Aorta (tissue), 5 donors: Measurements from ENCODE around the gene TPM4. TPM values are rescaled to one million over a fixed set of nuclear protein-coding genes. Genes with fewer than 3 reads are reported as not detected.
"Not testable (repeated sequence)": the region's sequence is repeated elsewhere in the genome, so short reads cannot be mapped to it uniquely, and the experiment has no call there.

ENCODE experiments used
- ATAC-seq: fragments of 200-7000 bp; cut with Tn5 transposase; one replicate; pipeline ENCODE4 v1.9.1; 2022; ENCODE audit warnings: moderate library complexity; ENCODE audit not compliant: low FRiP score
- DNase-seq, 2 donors: peaks; one replicate each; pipeline ENCODE4 v3.0.0-alpha.2; 2020
- H3K27ac ChIP-seq, 2 donors: one replicate each; pipeline ENCODE4 v1.5.1; 2013; ENCODE audit warnings: low read length in 2 of 2, mild to moderate bottlenecking in 2 of 2, moderate library complexity in 2 of 2, control low read depth in 1 of 2, inconsistent platforms in 1 of 2, low read depth in 1 of 2
- H3K27me3 ChIP-seq, 2 donors: one replicate each; pipeline ENCODE4 v1.6.1; 2013; ENCODE audit warnings: control low read depth in 1 of 2, low read length in 1 of 2, mild to moderate bottlenecking in 1 of 2, moderate library complexity in 1 of 2; ENCODE audit not compliant: insufficient read depth in 2 of 2, control insufficient read depth in 1 of 2
- H3K36me3 ChIP-seq, 2 donors: one replicate each; pipeline ENCODE4 v1.6.1; 2013; ENCODE audit warnings: control low read depth in 1 of 2, low read length in 1 of 2, mild to moderate bottlenecking in 1 of 2; ENCODE audit not compliant: insufficient read depth in 2 of 2, control insufficient read depth in 1 of 2
- H3K4me1 ChIP-seq, 2 donors: one replicate each; pipeline ENCODE4 v1.6.1; 2013; ENCODE audit warnings: low read length in 2 of 2, control low read depth in 1 of 2, mild to moderate bottlenecking in 1 of 2, moderate library complexity in 1 of 2; ENCODE audit not compliant: insufficient read depth in 2 of 2, control insufficient read depth in 1 of 2
- H3K4me3 ChIP-seq, 2 donors: one replicate each; pipeline ENCODE4 v1.5.1; 2013; ENCODE audit warnings: low read length in 2 of 2, control low read depth in 1 of 2, mild to moderate bottlenecking in 1 of 2
- H3K9me3 ChIP-seq: one replicate; pipeline ENCODE4 v1.6.1; 2013; ENCODE audit warnings: mild to moderate bottlenecking, low read length; ENCODE audit not compliant: control insufficient read depth
- WGBS, 2 donors: extraction: QIAGEN DNeasy Blood & Tissue Kit; methylation state at CpG; one replicate each; pipeline ENCODE4 v1.1.7; 2013; 5-methylcytosine and 5-hydroxymethylcytosine counted together
- intact Hi-C, 2 donors: fragments of 100-400 bp; cut with DNase I; formaldehyde crosslinking; loops; one replicate each; pipeline versions ENCODE4 v1.14.2 to v1.15.0; 2022
- polyA plus RNA-seq, 2 donors: library from polyadenylated mRNA; stranded (reverse); fragments of 200-250 nt; gene quantifications; one replicate each; pipeline ENCODE4 v1.2.3, GENCODE V29; 2013
- total RNA-seq, 2 donors: library from RNA; stranded (reverse); fragmentation: NEBNext Ultra II Directional; extraction: Animal tissue kit (Norgen Biotek cat#: 25700); gene quantifications; one replicate each; pipeline ENCODE4 v1.2.1, GENCODE V29; 2021
- donor health status: healthy with polysubstance abuse.
- donor health status: Bipolar disorder and iron deficiency.
- donor health status: DM: no; HTN: no; CAD: no.
- donor health status: DM: no; HTN: no; CAD: no.
- donor health status: DM: yes; HTN: yes; CAD: no.

TPM4 gene
- total and polyA plus RNA-seq, 4 donors = 695 to 1,409 (median 869) TPM

DNA sequence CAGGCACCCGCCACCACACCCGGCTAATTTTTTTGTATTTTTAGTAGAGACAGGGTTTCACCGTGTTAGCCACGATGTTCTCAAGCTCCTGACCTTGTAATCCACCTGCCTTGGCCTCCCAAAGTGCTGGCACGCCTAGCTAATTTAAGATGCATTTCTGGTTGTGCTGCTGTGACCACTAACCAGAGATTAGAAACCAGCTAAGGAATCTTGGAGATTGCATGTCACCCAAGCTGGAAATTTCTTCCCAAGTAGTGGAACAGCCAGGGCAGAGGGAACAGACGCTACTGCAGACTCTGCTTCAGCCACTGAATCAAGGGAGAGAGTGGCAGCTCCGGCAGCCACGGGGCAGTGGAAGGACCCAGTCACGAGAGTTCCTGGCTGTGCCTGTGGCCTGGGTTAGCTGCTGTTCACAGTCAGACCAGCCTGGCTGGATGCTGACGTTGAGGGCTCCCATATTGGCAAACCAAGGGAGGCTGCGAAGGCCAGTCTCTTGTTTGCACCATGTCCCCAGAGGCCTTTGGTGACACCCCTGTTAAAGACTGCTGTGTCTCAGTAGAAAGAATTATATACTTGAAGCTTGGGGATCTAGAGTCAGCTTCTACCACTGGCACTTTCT lies 7.9 kb downstream of the TPM4 start:
- H3K9me3 ChIP-seq = no peaks in the 10 kb centered on the region
- ATAC-seq (no peak), DNase-seq (no peak)
- no peaks in the 10 kb centered on the region for H3K4me1 ChIP-seq
- H3K27ac ChIP-seq = peak overlapping the region in 1 of 2 donors; percentile 1
- intact Hi-C loops = no loop called here
- no peak overlapping the region for H3K4me3 ChIP-seq
- WGBS, 2 donors = 70 to 76% methylated on average over 11 of the region's 11 CpGs
- H3K27me3 ChIP-seq = no peaks in the 10 kb centered on the region
- peaks cover 9 to 31% of the 10 kb centered on the region in 2 donors for H3K36me3 ChIP-seq

GRCh38 chr19:16085115-16085514 lies 8.8 kb downstream of the TPM4 start:
- Histone ChIP-seq H3K36me3 (peaks cover 9 to 32% of the 10 kb centered on the region in 2 donors), H3K4me1 (no peaks in the 10 kb centered on the region), H3K27me3 (no peaks in the 10 kb centered on the region), H3K9me3 (no peaks in the 10 kb centered on the region), H3K27ac (peak overlapping the region in 1 of 2 donors; percentile 8), H3K4me3 (no peak overlapping the region)
- 67 to 68% methylated on average over 6 of the region's 6 CpGs for WGBS, 2 donors
- intact Hi-C loops = no loop called here
- DNase-seq (no peak), ATAC-seq (no peak)

GRCh38 chr19:16087404-16087803 lies 11.1 kb downstream of the TPM4 start:
- DNase-seq, ATAC-seq, H3K9me3 ChIP-seq, H3K27ac ChIP-seq, H3K4me1 ChIP-seq, H3K4me3 ChIP-seq, intact Hi-C loops, H3K27me3 ChIP-seq: not testable (repeated sequence)
- WGBS, 2 donors = 75 to 76% methylated on average over 11 of the region's 11 CpGs
- peaks cover 12 to 35% of the 10 kb centered on the region in 2 donors for H3K36me3 ChIP-seq

DNA sequence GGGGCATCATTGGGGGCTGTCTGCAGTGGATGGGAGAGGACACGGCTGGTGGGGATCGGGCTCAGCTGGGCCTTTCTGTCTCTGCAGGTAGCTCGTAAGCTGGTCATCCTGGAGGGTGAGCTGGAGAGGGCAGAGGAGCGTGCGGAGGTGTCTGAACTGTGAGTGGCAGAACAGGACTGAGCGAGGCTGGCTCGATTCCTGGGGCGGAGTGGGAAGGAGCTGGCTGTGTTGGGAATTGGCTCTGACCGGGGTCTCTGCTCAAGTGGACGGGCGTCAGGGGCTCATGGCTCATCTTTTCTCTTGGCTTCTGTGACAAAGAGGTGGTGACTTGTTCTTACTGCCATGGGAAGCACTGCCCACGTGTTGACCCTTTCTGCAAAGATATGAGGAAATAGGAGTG lies 11.6 kb downstream of the TPM4 start:
- H3K36me3 ChIP-seq = peaks cover 12 to 34% of the 10 kb centered on the region in 2 donors
- DNase-seq (no peak), ATAC-seq (no peak)
- H3K27me3 ChIP-seq = no peaks in the 10 kb centered on the region
- H3K9me3 ChIP-seq = no peaks in the 10 kb centered on the region
- intact Hi-C loops = no loop called here
- no peaks in the 10 kb centered on the region for H3K4me1 ChIP-seq
- 30 to 40% methylated on average over 12 of the region's 12 CpGs for WGBS, 2 donors
- H3K4me3 ChIP-seq = no peak overlapping the region
- peak overlapping the region in 1 of 2 donors; percentile 42 for H3K27ac ChIP-seq

GRCh38 chr19:16088351-16089009 lies 12.2 kb downstream of the TPM4 start:
- no peak for ATAC-seq
- H3K36me3 ChIP-seq = peaks cover 12 to 35% of the 10 kb centered on the region in 2 donors
- no peaks in the 10 kb centered on the region for H3K9me3 ChIP-seq
- intact Hi-C loops = no loop called here
- H3K27me3 ChIP-seq = no peaks in the 10 kb centered on the region
- no peak overlapping the region for H3K4me3 ChIP-seq
- WGBS, 2 donors = 24 to 30% methylated on average over 17 of the region's 17 CpGs
- peaks cover 0 to under 1% of the 10 kb centered on the region in 2 donors for H3K4me1 ChIP-seq
- DNase-seq = no peak
- peak overlapping the region in 1 of 2 donors; percentile 42 for H3K27ac ChIP-seq

DNA sequence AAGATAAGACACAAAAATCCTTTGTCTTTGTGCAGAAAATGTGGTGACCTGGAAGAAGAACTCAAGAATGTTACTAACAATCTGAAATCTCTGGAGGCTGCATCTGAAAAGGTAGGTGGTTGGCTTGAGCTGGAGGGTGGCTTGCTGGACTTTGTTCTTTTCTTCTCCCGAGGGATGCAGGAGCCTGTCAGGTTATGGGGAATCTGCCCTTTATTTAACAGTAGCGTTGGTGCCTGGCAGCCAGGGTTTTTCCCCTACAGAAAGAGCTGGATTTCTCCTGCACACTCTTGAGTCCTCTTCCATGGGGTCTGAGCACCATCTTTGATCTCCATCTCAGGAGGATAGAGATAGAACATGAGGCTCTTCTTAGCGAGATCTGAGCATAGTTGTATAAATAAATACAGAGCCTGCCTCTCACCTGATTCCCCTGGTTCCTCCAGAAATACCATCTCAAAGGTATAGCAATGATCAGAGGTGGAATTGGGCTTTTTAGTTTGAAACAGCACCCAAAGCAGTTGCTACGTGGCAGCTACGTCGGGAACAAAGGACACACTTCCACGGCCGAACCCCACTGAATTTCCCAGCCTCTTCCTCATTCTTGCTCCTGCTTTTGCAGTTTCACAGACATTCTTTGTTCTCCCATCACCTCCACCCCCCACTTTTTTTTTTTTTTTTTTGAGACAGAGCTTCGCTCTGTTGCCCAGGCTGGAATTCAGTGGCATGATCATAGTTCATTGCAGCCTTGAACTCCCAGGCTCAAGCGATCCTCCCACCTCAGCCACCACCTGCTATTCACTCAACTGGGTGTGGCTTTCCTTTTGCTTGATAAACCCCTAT lies 12.9 kb downstream of the TPM4 start:
- DNase-seq (no peak), ATAC-seq (no peak)
- intact Hi-C loops = no loop called here
- 56% methylated on average over 10 of the region's 10 CpGs for WGBS, 2 donors
- H3K9me3 ChIP-seq = no peaks in the 10 kb centered on the region
- H3K4me1 ChIP-seq = peaks cover 0 to 2% of the 10 kb centered on the region in 2 donors
- no peaks in the 10 kb centered on the region for H3K27me3 ChIP-seq
- H3K27ac ChIP-seq = no peak overlapping the region
- no peak overlapping the region for H3K4me3 ChIP-seq
- H3K36me3 ChIP-seq = peaks cover 9 to 35% of the 10 kb centered on the region in 2 donors

DNA sequence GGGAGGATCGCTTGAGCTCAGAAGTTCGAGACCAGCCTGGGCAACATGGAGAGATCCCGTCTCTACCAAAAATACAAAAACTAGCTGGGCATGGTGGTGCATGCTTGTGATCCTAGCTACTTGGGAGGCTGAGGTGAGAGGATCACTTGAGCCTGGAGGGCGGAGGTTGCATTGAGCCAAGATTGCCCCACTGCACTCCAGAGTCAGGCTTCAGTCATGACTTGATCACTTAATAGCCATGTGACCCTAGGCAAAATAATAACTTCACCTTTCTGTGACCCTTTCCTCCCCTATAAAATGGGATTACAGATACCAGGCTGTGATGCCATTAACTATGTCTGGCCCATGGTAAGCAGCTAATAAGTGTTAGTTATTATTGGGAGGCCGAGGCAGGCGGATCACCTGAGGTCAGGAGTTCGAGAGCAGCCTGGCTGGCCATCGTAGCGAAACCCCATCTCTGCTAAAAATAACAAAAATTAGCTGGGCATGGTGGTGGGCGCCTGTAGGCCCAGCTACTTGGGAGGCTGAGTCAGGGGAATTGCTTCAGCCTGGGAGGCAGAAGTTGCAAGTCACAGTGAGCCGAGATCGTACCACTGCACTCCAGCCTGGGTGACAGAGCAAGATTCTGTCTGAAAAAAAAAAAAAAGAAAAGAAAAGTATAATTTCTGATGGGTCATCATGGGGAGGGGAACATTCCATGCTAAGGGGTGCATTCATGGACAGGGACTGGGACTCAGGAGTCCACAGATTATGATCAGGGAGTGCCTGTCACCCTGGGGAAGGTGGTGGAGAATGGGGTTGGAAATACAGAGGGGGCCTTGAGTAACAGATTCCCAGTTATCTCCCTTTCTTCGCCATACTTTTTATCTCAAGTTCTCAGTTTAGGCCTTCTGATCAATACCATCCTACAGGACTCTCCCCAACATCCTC lies 15.5 kb downstream of the TPM4 start:
- Histone ChIP-seq H3K4me1 (peaks cover 0 to 2% of the 10 kb centered on the region in 2 donors), H3K9me3 (no peaks in the 10 kb centered on the region), H3K27ac (no peak overlapping the region), H3K4me3 (no peak overlapping the region), H3K36me3 (peaks cover 6 to 28% of the 10 kb centered on the region in 2 donors), H3K27me3 (no peaks in the 10 kb centered on the region)
- intact Hi-C loops = no loop called here
- ATAC-seq (no peak), DNase-seq (no peak)
- WGBS, 2 donors = 92% methylated on average over 13 of the region's 13 CpGs
